Panc1 (cell line): ENCODE results near the gene FGF19. TPM values are rescaled to one million over a fixed set of nuclear protein-coding genes. Genes with fewer than 3 reads are reported as not detected.

Experiments used
- ATAC-seq: fragments of 200-7000 bp; cut with Tn5 transposase; 2 replicates; pipeline ENCODE4 v1.9.1; 2020; ENCODE audit warnings: mild to moderate bottlenecking, moderate library complexity
- BruUV-seq: library from RNA; stranded (reverse); fragments of 400-500 nt; replicated peaks from 2 replicates; lab custom pipeline; 2021; lab: Mats Ljungman, UMichigan
- CTCF ChIA-PET: fragments of 300-600 bp; sonication (Branson Sonifier 250); formaldehyde crosslinking; loops from one replicate; lab custom pipeline; 2022; ENCODE audit warnings: antibody characterized with exemption; lab: Charles Lee
- POLR2A ChIA-PET: fragments of 300-600 bp; sonication (Branson Sonifier 250); formaldehyde crosslinking; loops from one replicate; lab custom pipeline; 2022; ENCODE audit warnings: antibody characterized with exemption; lab: Charles Lee
- DNase-seq: peaks from one replicate; pipeline ENCODE4 v3.0.0-alpha.2; 2010; ENCODE audit warnings: low read depth, low spot score
- H3K27ac ChIP-seq: 2 replicates; pipeline ENCODE4 v1.5.1; 2011; ENCODE audit warnings: mild to moderate bottlenecking, low read length, inconsistent platforms
- H3K27me3 ChIP-seq: fragments of 200-500 bp; sonication (Bioruptor generic); 2 replicates; pipeline ENCODE4 v1.6.0; 2014; ENCODE audit warnings: low read length, inconsistent platforms; ENCODE audit not compliant: control insufficient read depth, insufficient read depth
- H3K36me3 ChIP-seq: fragments of 200-500 bp; sonication (Bioruptor generic); 2 replicates; pipeline ENCODE4 v1.5.1; 2014; ENCODE audit warnings: inconsistent platforms, mild to moderate bottlenecking, low read length, moderate library complexity; ENCODE audit not compliant: control insufficient read depth, insufficient read depth
- H3K4me1 ChIP-seq: 2 replicates; pipeline ENCODE4 v1.5.1; 2011; ENCODE audit warnings: inconsistent platforms, mild to moderate bottlenecking, low read length, moderate library complexity; ENCODE audit not compliant: control insufficient read depth, insufficient read depth
- H3K4me3 ChIP-seq, 2 experiments: 2 replicates each; pipeline ENCODE4 v1.5.1; 2011 to 2012; ENCODE audit warnings: low read depth in 2 of 2, low read length in 2 of 2, mild to moderate bottlenecking in 2 of 2, inconsistent platforms in 1 of 2, moderate library complexity in 1 of 2
- H3K9me3 ChIP-seq: fragments of 200-500 bp; sonication (Bioruptor generic); 2 replicates; pipeline ENCODE4 v1.5.1; 2014; ENCODE audit warnings: low read depth, mild to moderate bottlenecking, inconsistent platforms, low read length, moderate library complexity; ENCODE audit not compliant: control insufficient read depth, insufficient read depth
- POLR2AphosphoS5 ChIP-seq: IDR thresholded peaks from 2 replicates; pipeline ENCODE4 v1.6.1; 2012; ENCODE audit warnings: mild to moderate bottlenecking, low read depth, low read length, moderate library complexity
- SIN3A ChIP-seq: IDR thresholded peaks from 2 replicates; pipeline ENCODE4 v1.6.1; 2012; ENCODE audit warnings: low read depth, mild to moderate bottlenecking, low read length, moderate library complexity, borderline replicate concordance; ENCODE audit not compliant: insufficient read depth
- TCF7L2 ChIP-seq: IDR thresholded peaks from 2 replicates; pipeline ENCODE4 v1.6.1; 2011; ENCODE audit warnings: mild to moderate bottlenecking, low read depth, low read length, inconsistent platforms
- in situ Hi-C: cut with HindIII; loops from 2 replicates; pipeline ENCODE4 v1.10.0; 2016; ENCODE audit warnings: low sequenced_read_pairs, low pct_unique_long_range_greater_than_20kb
- intact Hi-C: fragments of 100-400 bp; cut with micrococcal nuclease; formaldehyde crosslinking; loops from one replicate; pipeline ENCODE4 v1.10.0; 2022; ENCODE audit not compliant: unreplicated experiment
- total RNA-seq: library from RNA; stranded (reverse); gene quantifications from one replicate; pipeline ENCODE4 v1.2.1, GENCODE V29; 2021; ENCODE audit not compliant: unreplicated experiment
- TF ChIP-seq, protein P1 (sequence below): fragments of 450-650 bp; IDR thresholded peaks from 2 replicates; pipeline ENCODE4 v1.5.1; 2017; ENCODE audit warnings: mild to moderate bottlenecking
- TF ChIP-seq, protein P2 (sequence below), 2 experiments: IDR thresholded peaks; 2 replicates each; pipeline ENCODE4 v1.6.1; 2011 to 2012; ENCODE audit warnings: low read depth in 2 of 2, control low read depth in 1 of 2, low read length in 1 of 2, mild to moderate bottlenecking in 1 of 2, moderate library complexity in 1 of 2; ENCODE audit not compliant: insufficient read depth in 1 of 2

FGF19 gene
- total RNA-seq, 1 experiment from 2014 or later: not detected

DNA sequence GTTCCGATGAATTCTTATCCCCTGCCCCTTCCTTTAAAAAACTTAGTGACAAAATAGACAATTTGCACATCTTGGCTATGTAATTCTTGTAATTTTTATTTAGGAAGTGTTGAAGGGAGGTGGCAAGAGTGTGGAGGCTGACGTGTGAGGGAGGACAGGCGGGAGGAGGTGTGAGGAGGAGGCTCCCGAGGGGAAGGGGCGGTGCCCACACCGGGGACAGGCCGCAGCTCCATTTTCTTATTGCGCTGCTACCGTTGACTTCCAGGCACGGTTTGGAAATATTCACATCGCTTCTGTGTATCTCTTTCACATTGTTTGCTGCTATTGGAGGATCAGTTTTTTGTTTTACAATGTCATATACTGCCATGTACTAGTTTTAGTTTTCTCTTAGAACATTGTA, 50.8 kb downstream of the FGF19 start:
- Histone ChIP-seq H3K36me3 (peaks cover 20% of the 10 kb centered on the region), H3K27me3 (no peaks in the 10 kb centered on the region), H3K4me3 (no peak overlapping the region), H3K9me3 (no peaks in the 10 kb centered on the region), H3K27ac (peak overlapping the region; percentile 2; the same call in 1 of the 2 replicates), H3K4me1 (peaks cover 33% of the 10 kb centered on the region)
- ChIA-PET CTCF (no interaction called here), POLR2A (no interaction called here)
- intact Hi-C loops (no loop called here), in situ Hi-C loops (no loop called here)
- peak; percentile 36; the same call in 1 of the 2 replicates for TF ChIP-seq POLR2AphosphoS5
- TF ChIP-seq, protein P1, sequence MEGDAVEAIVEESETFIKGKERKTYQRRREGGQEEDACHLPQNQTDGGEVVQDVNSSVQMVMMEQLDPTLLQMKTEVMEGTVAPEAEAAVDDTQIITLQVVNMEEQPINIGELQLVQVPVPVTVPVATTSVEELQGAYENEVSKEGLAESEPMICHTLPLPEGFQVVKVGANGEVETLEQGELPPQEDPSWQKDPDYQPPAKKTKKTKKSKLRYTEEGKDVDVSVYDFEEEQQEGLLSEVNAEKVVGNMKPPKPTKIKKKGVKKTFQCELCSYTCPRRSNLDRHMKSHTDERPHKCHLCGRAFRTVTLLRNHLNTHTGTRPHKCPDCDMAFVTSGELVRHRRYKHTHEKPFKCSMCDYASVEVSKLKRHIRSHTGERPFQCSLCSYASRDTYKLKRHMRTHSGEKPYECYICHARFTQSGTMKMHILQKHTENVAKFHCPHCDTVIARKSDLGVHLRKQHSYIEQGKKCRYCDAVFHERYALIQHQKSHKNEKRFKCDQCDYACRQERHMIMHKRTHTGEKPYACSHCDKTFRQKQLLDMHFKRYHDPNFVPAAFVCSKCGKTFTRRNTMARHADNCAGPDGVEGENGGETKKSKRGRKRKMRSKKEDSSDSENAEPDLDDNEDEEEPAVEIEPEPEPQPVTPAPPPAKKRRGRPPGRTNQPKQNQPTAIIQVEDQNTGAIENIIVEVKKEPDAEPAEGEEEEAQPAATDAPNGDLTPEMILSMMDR: no peak
- ATAC-seq: no peak
- DNase-seq: no peak
- BruUV-seq: no TSS peak

DNA sequence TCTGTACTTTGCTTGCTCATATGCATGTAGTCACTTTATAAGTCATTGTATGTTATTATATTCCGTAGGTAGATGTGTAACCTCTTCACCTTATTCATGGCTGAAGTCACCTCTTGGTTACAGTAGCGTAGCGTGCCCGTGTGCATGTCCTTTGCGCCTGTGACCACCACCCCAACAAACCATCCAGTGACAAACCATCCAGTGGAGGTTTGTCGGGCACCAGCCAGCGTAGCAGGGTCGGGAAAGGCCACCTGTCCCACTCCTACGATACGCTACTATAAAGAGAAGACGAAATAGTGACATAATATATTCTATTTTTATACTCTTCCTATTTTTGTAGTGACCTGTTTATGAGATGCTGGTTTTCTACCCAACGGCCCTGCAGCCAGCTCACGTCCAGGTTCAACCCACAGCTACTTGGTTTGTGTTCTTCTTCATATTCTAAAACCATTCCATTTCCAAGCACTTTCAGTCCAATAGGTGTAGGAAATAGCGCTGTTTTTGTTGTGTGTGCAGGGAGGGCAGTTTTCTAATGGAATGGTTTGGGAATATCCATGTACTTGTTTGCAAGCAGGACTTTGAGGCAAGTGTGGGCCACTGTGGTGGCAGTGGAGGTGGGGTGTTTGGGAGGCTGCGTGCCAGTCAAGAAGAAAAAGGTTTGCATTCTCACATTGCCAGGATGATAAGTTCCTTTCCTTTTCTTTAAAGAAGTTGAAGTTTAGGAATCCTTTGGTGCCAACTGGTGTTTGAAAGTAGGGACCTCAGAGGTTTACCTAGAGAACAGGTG, 51.8 kb downstream of the FGF19 start:
- Histone ChIP-seq H3K27me3 (no peaks in the 10 kb centered on the region), H3K36me3 (peaks cover 20% of the 10 kb centered on the region), H3K4me1 (peaks cover 33% of the 10 kb centered on the region), H3K9me3 (no peaks in the 10 kb centered on the region), H3K4me3 (no peak overlapping the region), H3K27ac (peak overlapping the region; percentile 23; the same call in 1 of the 2 replicates)
- ChIA-PET POLR2A (interaction anchor here (0.7 kb wide), 1 partner anchor 181 kb away, joined by 4 read pairs; no protein-coding TSS in a partner anchor), CTCF (no interaction called here)
- ATAC-seq (no peak), DNase-seq (no peak)
- no peak for TF ChIP-seq SIN3A
- no peak for TF ChIP-seq TCF7L2
- BruUV-seq: no TSS peak
- intact Hi-C loops: no loop called here
- in situ Hi-C loops: no loop called here

DNA sequence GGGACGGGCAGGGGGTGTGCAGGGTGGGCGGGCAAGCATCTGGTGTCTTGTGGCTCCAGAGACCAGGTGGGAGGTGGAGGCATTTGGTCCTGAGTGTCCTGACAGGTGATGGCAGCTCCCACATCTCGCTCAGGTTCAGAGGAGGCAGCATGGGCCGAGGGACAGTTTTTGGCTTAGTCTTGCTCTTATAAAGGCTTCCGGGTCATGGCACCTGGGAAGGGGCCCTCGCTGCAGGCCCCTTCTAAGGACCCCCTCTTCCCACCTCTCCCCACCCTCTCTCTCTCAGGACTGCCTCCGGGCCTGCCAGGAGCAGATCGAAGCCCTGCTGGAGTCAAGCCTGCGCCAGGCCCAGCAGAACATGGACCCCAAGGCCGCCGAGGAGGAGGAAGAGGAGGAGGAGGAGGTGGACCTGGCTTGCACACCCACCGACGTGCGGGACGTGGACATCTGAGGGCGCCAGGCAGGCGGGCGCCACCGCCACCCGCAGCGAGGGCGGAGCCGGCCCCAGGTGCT, 52.9 kb downstream of the FGF19 start:
- Histone ChIP-seq H3K4me3 (no peak overlapping the region), H3K36me3 (peaks cover 20% of the 10 kb centered on the region), H3K27me3 (no peaks in the 10 kb centered on the region), H3K9me3 (no peaks in the 10 kb centered on the region), H3K4me1 (peaks cover 34% of the 10 kb centered on the region), H3K27ac (no peak overlapping the region)
- no TSS peak for BruUV-seq
- POLR2A ChIA-PET: no interaction called here
- intact Hi-C loops (no loop called here), in situ Hi-C loops (no loop called here)
- DNase-seq (no peak), ATAC-seq (no peak)
- CTCF ChIA-PET: no interaction called here
- TF ChIP-seq, protein P1: no peak
- TF ChIP-seq POLR2AphosphoS5 (no peak), SIN3A (no peak), TCF7L2 (no peak)
- TF ChIP-seq, protein P2, sequence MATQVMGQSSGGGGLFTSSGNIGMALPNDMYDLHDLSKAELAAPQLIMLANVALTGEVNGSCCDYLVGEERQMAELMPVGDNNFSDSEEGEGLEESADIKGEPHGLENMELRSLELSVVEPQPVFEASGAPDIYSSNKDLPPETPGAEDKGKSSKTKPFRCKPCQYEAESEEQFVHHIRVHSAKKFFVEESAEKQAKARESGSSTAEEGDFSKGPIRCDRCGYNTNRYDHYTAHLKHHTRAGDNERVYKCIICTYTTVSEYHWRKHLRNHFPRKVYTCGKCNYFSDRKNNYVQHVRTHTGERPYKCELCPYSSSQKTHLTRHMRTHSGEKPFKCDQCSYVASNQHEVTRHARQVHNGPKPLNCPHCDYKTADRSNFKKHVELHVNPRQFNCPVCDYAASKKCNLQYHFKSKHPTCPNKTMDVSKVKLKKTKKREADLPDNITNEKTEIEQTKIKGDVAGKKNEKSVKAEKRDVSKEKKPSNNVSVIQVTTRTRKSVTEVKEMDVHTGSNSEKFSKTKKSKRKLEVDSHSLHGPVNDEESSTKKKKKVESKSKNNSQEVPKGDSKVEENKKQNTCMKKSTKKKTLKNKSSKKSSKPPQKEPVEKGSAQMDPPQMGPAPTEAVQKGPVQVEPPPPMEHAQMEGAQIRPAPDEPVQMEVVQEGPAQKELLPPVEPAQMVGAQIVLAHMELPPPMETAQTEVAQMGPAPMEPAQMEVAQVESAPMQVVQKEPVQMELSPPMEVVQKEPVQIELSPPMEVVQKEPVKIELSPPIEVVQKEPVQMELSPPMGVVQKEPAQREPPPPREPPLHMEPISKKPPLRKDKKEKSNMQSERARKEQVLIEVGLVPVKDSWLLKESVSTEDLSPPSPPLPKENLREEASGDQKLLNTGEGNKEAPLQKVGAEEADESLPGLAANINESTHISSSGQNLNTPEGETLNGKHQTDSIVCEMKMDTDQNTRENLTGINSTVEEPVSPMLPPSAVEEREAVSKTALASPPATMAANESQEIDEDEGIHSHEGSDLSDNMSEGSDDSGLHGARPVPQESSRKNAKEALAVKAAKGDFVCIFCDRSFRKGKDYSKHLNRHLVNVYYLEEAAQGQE (IDR thresholded peaks at IDR 0.05; ENCODE audit: insufficient read depth in 1 of 2, low read depth in 2 of 2, low read length in 1 of 2): no peak
